Bronchial epithelial cell (primary cell): ENCODE measurements around the gene ZAP70. TPM values are rescaled to one million over a fixed set of nuclear protein-coding genes. Genes with fewer than 3 reads are reported as not detected.

ENCODE experiments used
- DNase-seq: peaks from one replicate; pipeline ENCODE4 v3.0.0-alpha.2; 2010; ENCODE audit warnings: low read depth
- FAIRE-seq: peaks from 2 replicates; lab custom pipeline; 2011; peaks lifted over from hg19 to GRCh38; lab: Jason Lieb, UNC
- H3K27me3 ChIP-seq: 2 replicates; pipeline ENCODE4 v1.5.1; 2011; ENCODE audit warnings: low read length; ENCODE audit not compliant: control insufficient read depth, insufficient read depth
- H3K36me3 ChIP-seq: 2 replicates; pipeline ENCODE4 v1.5.1; 2011; ENCODE audit warnings: low read length; ENCODE audit not compliant: control insufficient read depth, insufficient read depth
- H3K4me3 ChIP-seq: 2 replicates; pipeline ENCODE4 v1.5.1; 2011; ENCODE audit warnings: mild to moderate bottlenecking, low read depth, low read length, control low read depth
- CTCF ChIP-seq: IDR thresholded peaks from 2 replicates; pipeline ENCODE4 v1.5.1; 2011; ENCODE audit warnings: mild to moderate bottlenecking, moderate library complexity, low read length, control low read depth, inconsistent platforms; ENCODE audit not compliant: insufficient read depth, severe bottlenecking
- total RNA-seq: library from RNA; depleted of rRNA; stranded (reverse); fragments of >200 nt; gene quantifications from 2 replicates; pipeline ENCODE4 v1.2.1, GENCODE V29; 2014

ZAP70 gene
- total RNA-seq, 1 donor from 2014 or later, result not detected

- no peak for FAIRE-seq
- H3K4me3 ChIP-seq, result no peak overlapping the region
- no peak for DNase-seq
These were observed 11.7 kb downstream of the ZAP70 start for GRCh38 chr2:97724946-97725688.

GRCh38 chr2:97726261-97727064 is 13.1 kb downstream of the ZAP70 start:
- no peak overlapping the region for H3K4me3 ChIP-seq
- TF ChIP-seq CTCF, result no peak
- no peaks in the 10 kb centered on the region for H3K27me3 ChIP-seq
- FAIRE-seq (no peak), DNase-seq (no peak)
- no peaks in the 10 kb centered on the region for H3K36me3 ChIP-seq

More at GRCh38 chr2:97724946-97725688, 11.7 kb downstream of the ZAP70 start:
- no peaks in the 10 kb centered on the region for H3K36me3 ChIP-seq
- H3K27me3 ChIP-seq, result no peaks in the 10 kb centered on the region
- TF ChIP-seq CTCF, result no peak

- no peak overlapping the region for H3K4me3 ChIP-seq
- TF ChIP-seq CTCF, result no peak
- no peaks in the 10 kb centered on the region for H3K27me3 ChIP-seq
- no peaks in the 10 kb centered on the region for H3K36me3 ChIP-seq
- DNase-seq (no peak), FAIRE-seq (no peak)
These were observed 13.9 kb downstream of the ZAP70 start for GRCh38 chr2:97727296-97727695.

GRCh38 chr2:97728091-97728731 is 14.8 kb downstream of the ZAP70 start:
- DNase-seq, result peak; percentile 52
- TF ChIP-seq CTCF, result no peak
- Histone ChIP-seq H3K4me3 (no peak overlapping the region), H3K36me3 (no peaks in the 10 kb centered on the region), H3K27me3 (no peaks in the 10 kb centered on the region)
- FAIRE-seq, result peak; percentile 84

- Histone ChIP-seq H3K4me3 (no peak overlapping the region), H3K27me3 (no peaks in the 10 kb centered on the region), H3K36me3 (no peaks in the 10 kb centered on the region)
- TF ChIP-seq CTCF, result no peak
- FAIRE-seq, result peak; percentile 60
- peak; percentile 96 for DNase-seq
These were observed 16.9 kb downstream of the ZAP70 start for GRCh38 chr2:97730245-97730644.
